H9 (cell line): ENCODE data around the gene SULT1A2. TPM values are rescaled to one million over a fixed set of nuclear protein-coding genes. Genes with fewer than 3 reads are reported as not detected.

Experiments used
- DNase-seq: peaks from one replicate; pipeline ENCODE4 v3.0.0-alpha.2; 2017
- H2AFZ ChIP-seq: one replicate; pipeline ENCODE4 v1.6.1; 2013; ENCODE audit warnings: mild to moderate bottlenecking, low read length, control low read depth, moderate library complexity
- H2AK5ac ChIP-seq: 2 replicates; pipeline ENCODE4 v1.6.1; 2013; ENCODE audit warnings: low read length, control low read depth, mixed read lengths; ENCODE audit not compliant: insufficient read length
- H2BK120ac ChIP-seq: one replicate; pipeline ENCODE4 v1.6.1; 2013; ENCODE audit warnings: low read depth, mild to moderate bottlenecking, low read length, control low read depth, inconsistent platforms; ENCODE audit not compliant: poor library complexity, severe bottlenecking
- H2BK12ac ChIP-seq: 2 replicates; pipeline ENCODE4 v1.6.1; 2013; ENCODE audit warnings: low read length, control low read depth, mixed read lengths, low read depth; ENCODE audit not compliant: insufficient read length
- H2BK15ac ChIP-seq: 2 replicates; pipeline ENCODE4 v1.6.1; 2013; ENCODE audit warnings: low read depth, low read length, control low read depth
- H2BK20ac ChIP-seq: one replicate; pipeline ENCODE4 v1.6.1; 2013; ENCODE audit warnings: low read depth, mild to moderate bottlenecking, low read length, control low read depth, inconsistent platforms; ENCODE audit not compliant: poor library complexity, severe bottlenecking
- H2BK5ac ChIP-seq: 2 replicates; pipeline ENCODE4 v1.6.1; 2013; ENCODE audit warnings: low read length, control low read depth, mixed read lengths; ENCODE audit not compliant: insufficient read length
- H3K14ac ChIP-seq: 2 replicates; pipeline ENCODE4 v1.6.1; 2013; ENCODE audit warnings: low read length, control low read depth; ENCODE audit not compliant: insufficient read depth
- H3K18ac ChIP-seq: 2 replicates; pipeline ENCODE4 v1.6.1; 2013; ENCODE audit warnings: low read depth, mild to moderate bottlenecking, mixed read lengths, low read length, control low read depth; ENCODE audit not compliant: insufficient read length
- H3K23ac ChIP-seq: 2 replicates; pipeline ENCODE4 v1.6.1; 2013; ENCODE audit warnings: low read length, control low read depth, mixed read lengths, low read depth; ENCODE audit not compliant: insufficient read length
- H3K23me2 ChIP-seq: 2 replicates; pipeline ENCODE4 v1.6.1; 2013; ENCODE audit warnings: low read depth, mild to moderate bottlenecking, mixed read lengths, low read length, control low read depth; ENCODE audit not compliant: insufficient read length, poor library complexity, severe bottlenecking
- H3K27ac ChIP-seq: 2 replicates; pipeline ENCODE4 v1.5.1; 2013; ENCODE audit warnings: low read length, control low read depth, mixed read lengths, low read depth; ENCODE audit not compliant: insufficient read length
- H3K27me3 ChIP-seq: 2 replicates; pipeline ENCODE4 v1.6.1; 2013; ENCODE audit warnings: low read length, control low read depth, inconsistent platforms; ENCODE audit not compliant: insufficient read depth
- H3K4ac ChIP-seq: 2 replicates; pipeline ENCODE4 v1.6.1; 2013; ENCODE audit warnings: low read depth, mild to moderate bottlenecking, control low read depth, inconsistent platforms, low read length, moderate library complexity
- H3K4me1 ChIP-seq: 2 replicates; pipeline ENCODE4 v1.6.1; 2013; ENCODE audit warnings: low read length, control low read depth, inconsistent platforms; ENCODE audit not compliant: insufficient read depth
- H3K4me2 ChIP-seq: 2 replicates; pipeline ENCODE4 v1.6.1; 2013; ENCODE audit warnings: low read length, control low read depth, mixed read lengths; ENCODE audit not compliant: insufficient read length, insufficient read depth
- H3K56ac ChIP-seq: 2 replicates; pipeline ENCODE4 v1.6.1; 2013; ENCODE audit warnings: low read depth, mild to moderate bottlenecking, mixed read lengths, low read length, control low read depth; ENCODE audit not compliant: insufficient read length
- H3K79me1 ChIP-seq: 2 replicates; pipeline ENCODE4 v1.6.1; 2013; ENCODE audit warnings: low read depth, mild to moderate bottlenecking, moderate library complexity, low read length, control low read depth, inconsistent platforms; ENCODE audit not compliant: insufficient read depth, poor library complexity, severe bottlenecking
- H3K79me2 ChIP-seq: 2 replicates; pipeline ENCODE4 v1.6.1; 2013; ENCODE audit warnings: low read length, control low read depth, inconsistent platforms; ENCODE audit not compliant: insufficient read depth
- H3K9ac ChIP-seq: 2 replicates; pipeline ENCODE4 v1.6.1; 2013; ENCODE audit warnings: low read length, control low read depth, mixed read lengths; ENCODE audit not compliant: insufficient read length; ENCODE audit errors: extremely low read depth
- H3K9me3 ChIP-seq: one replicate; pipeline ENCODE4 v1.6.1; 2013; ENCODE audit warnings: low read depth, low read length, inconsistent platforms; ENCODE audit not compliant: control insufficient read depth
- H3T11ph ChIP-seq: one replicate; pipeline ENCODE4 v1.6.1; 2013; ENCODE audit warnings: mild to moderate bottlenecking, low read length, control low read depth, inconsistent platforms
- H4K20me1 ChIP-seq: one replicate; pipeline ENCODE4 v1.6.1; 2013; ENCODE audit not compliant: control insufficient read depth, insufficient read length, insufficient read depth
- H4K5ac ChIP-seq: 2 replicates; pipeline ENCODE4 v1.6.1; 2013; ENCODE audit warnings: low read depth, mild to moderate bottlenecking, mixed read lengths, low read length, control low read depth; ENCODE audit not compliant: insufficient read length
- H4K8ac ChIP-seq: replicated peaks from 2 replicates; pipeline ENCODE4 v1.6.1; 2013; ENCODE audit warnings: low read length, control low read depth, mixed read lengths, low read depth; ENCODE audit not compliant: insufficient read length
- H4K91ac ChIP-seq: 2 replicates; pipeline ENCODE4 v1.6.1; 2013; ENCODE audit warnings: low read depth, mild to moderate bottlenecking, moderate library complexity, mixed read lengths, low read length, control low read depth; ENCODE audit not compliant: insufficient read length
- H3K27ac Mint-ChIP-seq, 3 experiments: 2 replicates in 2 of 3; 3 replicates in 1 of 3; pipeline ENCODE4 v1.8.0; 2020 to 2021; ENCODE audit warnings: mixed read lengths in 3 of 3, mild to moderate bottlenecking in 1 of 3, moderate library complexity in 1 of 3
- H3K27me3 Mint-ChIP-seq: 2 replicates; pipeline ENCODE4 v1.8.0; 2021; ENCODE audit warnings: low read depth, mild to moderate bottlenecking, moderate library complexity, mixed read lengths
- H3K36me3 Mint-ChIP-seq, 3 experiments: 2 replicates in 2 of 3; 3 replicates in 1 of 3; pipeline ENCODE4 v1.8.0; 2020 to 2021; ENCODE audit warnings: low read depth in 3 of 3, mixed read lengths in 3 of 3; ENCODE audit not compliant: insufficient read depth in 1 of 3
- H3K4me1 Mint-ChIP-seq, 2 experiments: 2 replicates each; pipeline ENCODE4 v1.8.0; 2020; ENCODE audit warnings: mixed read lengths in 2 of 2
- H3K4me3 Mint-ChIP-seq, 2 experiments: 2 replicates in 1 of 2; 3 replicates in 1 of 2; pipeline ENCODE4 v1.8.0; 2020 to 2021; ENCODE audit warnings: mild to moderate bottlenecking in 2 of 2, mixed read lengths in 2 of 2, moderate library complexity in 1 of 2
- H3K9me3 Mint-ChIP-seq, 2 experiments: 2 replicates in 1 of 2; 3 replicates in 1 of 2; pipeline ENCODE4 v1.8.0; 2020; ENCODE audit warnings: mild to moderate bottlenecking in 2 of 2, mixed read lengths in 2 of 2, moderate library complexity in 1 of 2
- WGBS: extraction: QIAGEN DNeasy Blood & Tissue Kit; methylation state at CpG from one replicate; pipeline ENCODE4 v1.1.7; 2013; ENCODE audit warnings: missing lambda C conversion rate, low lambda C conversion rate, mixed read lengths; ENCODE audit not compliant: insufficient read length; ENCODE audit errors: extremely low coverage; 5-methylcytosine and 5-hydroxymethylcytosine counted together
- total RNA-seq: library from RNA; stranded (reverse); gene quantifications from 2 replicates; pipeline ENCODE4 v1.2.1, GENCODE V29; 2021
- TF ChIP-seq, protein P1 (sequence below): fragments of 200-600 bp; sonication (generic); conservative IDR thresholded peaks from 3 replicates; pipeline ENCODE4 v1.8.0; 2021; ENCODE audit warnings: antibody characterized with exemption, mild to moderate bottlenecking

The SULT1A2 gene
- total RNA-seq, 1 experiment from 2014 or later: 0.66 TPM

GRCh38 chr16:28585674-28586073, 11.2 kb downstream of the SULT1A2 start:
- H3K79me2 ChIP-seq: no peaks in the 10 kb centered on the region
- DNase-seq: no peak
- no peaks in the 10 kb centered on the region for H4K20me1 ChIP-seq
- no peaks in the 10 kb centered on the region for H3K9me3 ChIP-seq
- H2BK12ac ChIP-seq: no peak overlapping the region
- no peaks in the 10 kb centered on the region for H3K4me1 Mint-ChIP-seq
- H4K8ac ChIP-seq: no peak overlapping the region
- H3K23me2 ChIP-seq: no peaks in the 10 kb centered on the region
- H2BK120ac ChIP-seq: no peak overlapping the region
- H3K36me3 Mint-ChIP-seq: peaks cover 16 to 58% (median 32%) of the 10 kb centered on the region in 3 experiments; a peak in 6 of 7 replicates
- H2BK20ac ChIP-seq: no peak overlapping the region
- no peak overlapping the region for H3K14ac ChIP-seq
- H4K91ac ChIP-seq: no peak overlapping the region
- no peaks in the 10 kb centered on the region for H3K27me3 Mint-ChIP-seq
- no peak overlapping the region for H3K9ac ChIP-seq
- H3K9me3 Mint-ChIP-seq: no peaks in the 10 kb centered on the region
- no peak overlapping the region for H2AK5ac ChIP-seq
- H3K27ac ChIP-seq: no peak overlapping the region
- H3K56ac ChIP-seq: no peak overlapping the region
- H3K4ac ChIP-seq: no peak overlapping the region
- H3K27ac Mint-ChIP-seq: no peak overlapping the region
- H2BK15ac ChIP-seq: no peak overlapping the region
- H2AFZ ChIP-seq: no peak overlapping the region
- H3K4me1 ChIP-seq: no peaks in the 10 kb centered on the region
- WGBS: no CpG with 5 or more reads among the region's 11 CpGs
- no peak overlapping the region for H2BK5ac ChIP-seq
- TF ChIP-seq, protein P1, sequence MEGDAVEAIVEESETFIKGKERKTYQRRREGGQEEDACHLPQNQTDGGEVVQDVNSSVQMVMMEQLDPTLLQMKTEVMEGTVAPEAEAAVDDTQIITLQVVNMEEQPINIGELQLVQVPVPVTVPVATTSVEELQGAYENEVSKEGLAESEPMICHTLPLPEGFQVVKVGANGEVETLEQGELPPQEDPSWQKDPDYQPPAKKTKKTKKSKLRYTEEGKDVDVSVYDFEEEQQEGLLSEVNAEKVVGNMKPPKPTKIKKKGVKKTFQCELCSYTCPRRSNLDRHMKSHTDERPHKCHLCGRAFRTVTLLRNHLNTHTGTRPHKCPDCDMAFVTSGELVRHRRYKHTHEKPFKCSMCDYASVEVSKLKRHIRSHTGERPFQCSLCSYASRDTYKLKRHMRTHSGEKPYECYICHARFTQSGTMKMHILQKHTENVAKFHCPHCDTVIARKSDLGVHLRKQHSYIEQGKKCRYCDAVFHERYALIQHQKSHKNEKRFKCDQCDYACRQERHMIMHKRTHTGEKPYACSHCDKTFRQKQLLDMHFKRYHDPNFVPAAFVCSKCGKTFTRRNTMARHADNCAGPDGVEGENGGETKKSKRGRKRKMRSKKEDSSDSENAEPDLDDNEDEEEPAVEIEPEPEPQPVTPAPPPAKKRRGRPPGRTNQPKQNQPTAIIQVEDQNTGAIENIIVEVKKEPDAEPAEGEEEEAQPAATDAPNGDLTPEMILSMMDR: no peak
- H4K5ac ChIP-seq: no peak overlapping the region
- no peak overlapping the region for H3K18ac ChIP-seq
- no peaks in the 10 kb centered on the region for H3K79me1 ChIP-seq
- H3K4me2 ChIP-seq: no peak overlapping the region
- no peak overlapping the region for H3K23ac ChIP-seq
- no peak overlapping the region for H3T11ph ChIP-seq
- H3K4me3 Mint-ChIP-seq: no peak overlapping the region
- H3K27me3 ChIP-seq: no peaks in the 10 kb centered on the region
